ENCODE results near the gene PHAX.
A peak's percentile ranks its signal among the peaks of the same experiment; 100 is the strongest.
"Not testable (repeated sequence)": the region's sequence is repeated elsewhere in the genome, so short reads cannot be mapped to it uniquely, and the experiment has no call there.

PHAX gene, protein sequence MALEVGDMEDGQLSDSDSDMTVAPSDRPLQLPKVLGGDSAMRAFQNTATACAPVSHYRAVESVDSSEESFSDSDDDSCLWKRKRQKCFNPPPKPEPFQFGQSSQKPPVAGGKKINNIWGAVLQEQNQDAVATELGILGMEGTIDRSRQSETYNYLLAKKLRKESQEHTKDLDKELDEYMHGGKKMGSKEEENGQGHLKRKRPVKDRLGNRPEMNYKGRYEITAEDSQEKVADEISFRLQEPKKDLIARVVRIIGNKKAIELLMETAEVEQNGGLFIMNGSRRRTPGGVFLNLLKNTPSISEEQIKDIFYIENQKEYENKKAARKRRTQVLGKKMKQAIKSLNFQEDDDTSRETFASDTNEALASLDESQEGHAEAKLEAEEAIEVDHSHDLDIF
- 20.5 to 32.3 (median 26.8) reads per million in 3 donors for total RNA-seq

DNA sequence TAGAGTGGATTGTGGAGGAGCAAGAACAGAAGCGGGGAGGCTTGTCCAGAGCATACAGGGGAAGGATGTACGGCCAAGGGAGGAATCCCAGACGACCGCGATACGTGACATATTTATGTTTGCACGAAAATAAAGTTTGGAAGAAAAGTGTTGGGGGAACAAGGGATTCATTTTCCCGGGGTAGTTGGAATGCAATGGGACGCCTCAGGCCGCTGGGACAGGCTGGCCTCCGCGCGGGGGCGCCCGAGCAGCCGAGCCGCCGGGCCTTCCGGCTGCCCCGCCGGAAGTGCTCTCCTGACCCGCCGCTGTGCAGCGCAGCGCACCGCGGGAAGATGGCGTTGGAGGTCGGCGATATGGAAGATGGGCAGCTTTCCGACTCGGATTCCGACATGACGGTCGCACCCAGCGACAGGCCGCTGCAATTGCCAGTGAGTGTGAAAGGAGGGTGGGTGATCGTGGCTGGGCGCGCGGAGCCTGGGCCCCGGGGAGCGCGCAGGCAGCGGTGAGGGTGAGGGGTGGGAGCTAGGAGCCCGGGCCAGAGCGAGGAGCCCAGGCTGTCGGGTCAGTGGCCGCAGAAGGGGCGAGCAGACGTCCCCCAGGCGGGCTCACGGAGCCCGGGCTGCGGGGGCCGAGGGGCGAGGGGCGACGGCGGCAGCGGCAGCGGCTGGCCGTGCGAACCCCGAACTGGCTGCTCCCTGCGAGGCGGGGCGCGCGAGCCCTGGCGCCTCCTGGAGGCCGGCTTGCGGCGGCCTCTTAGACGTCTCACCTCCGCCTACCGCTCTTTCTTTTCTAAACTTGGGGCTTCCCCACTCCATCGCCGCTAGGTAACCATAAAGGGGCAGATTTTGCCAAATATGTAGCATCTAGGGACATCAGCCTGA lies at the start of gene PHAX:
PHAX (plus strand) TSS at position 317 of the 881 bp plus-strand sequence; CDS start at position 333, 16 bp downstream.
- H3K27me3 ChIP-seq (replicated peaks; ENCODE audit: control insufficient read depth, insufficient read depth, low read length, poor library complexity, severe bottlenecking): no peaks in the 10 kb centered on the region
- H3K27ac ChIP-seq (ENCODE audit: insufficient read depth, low read length, poor library complexity, severe bottlenecking): peak within 1 kb of the TSS; percentile 85
- no peaks in the 10 kb centered on the region for H3K9me3 ChIP-seq (ENCODE audit: control insufficient read depth, low read length)
- peak; percentile 42 to 55 (median 46) for DNase-seq
- H3K4me3 ChIP-seq (ENCODE audit: insufficient read depth, low read depth, low read length, poor library complexity, severe bottlenecking): peak within 1 kb of the TSS; percentile 89
- peaks cover 17% of the 10 kb centered on the region for H3K36me3 ChIP-seq (ENCODE audit: control insufficient read depth, insufficient read depth, low read length)
- peaks cover 10% of the 10 kb centered on the region for H3K4me1 ChIP-seq (ENCODE audit: control insufficient read depth, insufficient read depth, low read length, poor library complexity, severe bottlenecking)

DNA sequence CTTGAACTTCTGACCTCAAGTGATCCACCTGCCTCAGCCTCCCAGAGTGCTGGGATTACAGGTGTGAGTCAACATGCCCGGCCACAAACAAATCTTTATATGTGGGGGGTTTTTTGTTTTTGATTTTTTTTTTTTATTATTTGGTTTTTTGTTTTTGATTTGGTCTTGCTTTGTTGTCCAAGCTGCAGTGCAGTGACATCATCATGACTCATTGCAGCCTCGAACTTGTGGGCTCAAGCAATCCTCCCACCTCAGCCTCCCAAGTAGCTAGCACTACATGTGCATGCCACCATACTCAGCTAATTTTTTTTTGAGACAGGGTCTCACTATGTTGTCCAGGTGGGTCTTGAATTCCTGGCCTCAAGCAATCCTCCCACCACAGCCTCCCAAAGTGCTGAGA lies 48.1 kb upstream of the PHAX start:
- Histone ChIP-seq H3K4me1 (ENCODE audit: control insufficient read depth, insufficient read depth, low read length, poor library complexity, severe bottlenecking) (no peaks in the 10 kb centered on the region), H3K9me3 (ENCODE audit: control insufficient read depth, low read length) (no peaks in the 10 kb centered on the region), H3K4me3 (ENCODE audit: insufficient read depth, low read depth, low read length, poor library complexity, severe bottlenecking) (no peak overlapping the region), H3K36me3 (ENCODE audit: control insufficient read depth, insufficient read depth, low read length) (no peaks in the 10 kb centered on the region), H3K27me3 (replicated peaks; ENCODE audit: control insufficient read depth, insufficient read depth, low read length, poor library complexity, severe bottlenecking) (no peaks in the 10 kb centered on the region), H3K27ac (ENCODE audit: insufficient read depth, low read length, poor library complexity, severe bottlenecking) (no peak overlapping the region)
- DNase-seq: no peak

DNA sequence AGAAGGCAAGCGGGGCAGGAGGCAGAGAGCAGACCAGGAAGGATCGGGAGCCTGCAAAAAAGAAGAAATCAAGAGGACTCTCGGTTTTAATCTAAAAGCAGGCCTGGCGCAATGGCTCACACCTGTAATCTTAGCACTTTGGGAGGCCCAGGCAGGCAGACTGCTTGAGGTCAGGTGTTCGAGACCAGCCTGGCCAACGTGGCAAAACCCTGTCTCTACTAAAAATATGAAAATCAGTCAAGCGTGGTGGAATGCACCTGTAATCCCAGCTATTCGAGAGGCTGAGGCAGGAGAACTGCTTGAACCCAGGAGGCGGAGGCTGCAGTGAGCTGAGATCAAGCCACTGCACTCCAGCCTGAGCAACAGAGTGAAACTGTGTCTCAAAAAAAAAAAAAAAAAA lies 45.6 kb upstream of the PHAX start:
- not testable (repeated sequence) for DNase-seq; H3K9me3 ChIP-seq (ENCODE audit: control insufficient read depth, low read length); H3K4me3 ChIP-seq (ENCODE audit: insufficient read depth, low read depth, low read length, poor library complexity, severe bottlenecking); H3K4me1 ChIP-seq (ENCODE audit: control insufficient read depth, insufficient read depth, low read length, poor library complexity, severe bottlenecking); H3K36me3 ChIP-seq (ENCODE audit: control insufficient read depth, insufficient read depth, low read length); H3K27me3 ChIP-seq (replicated peaks; ENCODE audit: control insufficient read depth, insufficient read depth, low read length, poor library complexity, severe bottlenecking); H3K27ac ChIP-seq (ENCODE audit: insufficient read depth, low read length, poor library complexity, severe bottlenecking)

DNA sequence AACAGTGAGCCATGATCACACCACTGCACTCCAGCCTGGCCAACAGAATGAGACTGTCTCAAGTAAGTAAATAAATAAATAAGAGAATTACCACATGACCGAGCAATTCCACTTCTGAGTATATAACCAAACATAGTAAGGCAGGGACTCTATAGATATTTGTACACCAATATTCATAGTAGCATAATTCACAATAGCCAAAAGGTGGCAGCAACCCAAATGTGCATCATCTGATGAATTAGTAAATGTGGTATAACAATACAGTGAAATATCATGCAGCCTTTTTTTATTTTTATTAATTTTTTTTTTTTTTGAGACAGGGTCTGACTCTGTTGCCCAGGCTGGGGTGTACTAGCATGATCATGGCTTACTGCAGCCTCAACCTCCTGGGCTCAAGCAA lies 38.8 kb upstream of the PHAX start:
- H3K9me3 ChIP-seq (ENCODE audit: control insufficient read depth, low read length): no peaks in the 10 kb centered on the region
- no peak overlapping the region for H3K27ac ChIP-seq (ENCODE audit: insufficient read depth, low read length, poor library complexity, severe bottlenecking)
- H3K27me3 ChIP-seq (replicated peaks; ENCODE audit: control insufficient read depth, insufficient read depth, low read length, poor library complexity, severe bottlenecking): no peaks in the 10 kb centered on the region
- no peak overlapping the region for H3K4me3 ChIP-seq (ENCODE audit: insufficient read depth, low read depth, low read length, poor library complexity, severe bottlenecking)
- no peaks in the 10 kb centered on the region for H3K4me1 ChIP-seq (ENCODE audit: control insufficient read depth, insufficient read depth, low read length, poor library complexity, severe bottlenecking)
- no peaks in the 10 kb centered on the region for H3K36me3 ChIP-seq (ENCODE audit: control insufficient read depth, insufficient read depth, low read length)
- no peak for DNase-seq

DNA sequence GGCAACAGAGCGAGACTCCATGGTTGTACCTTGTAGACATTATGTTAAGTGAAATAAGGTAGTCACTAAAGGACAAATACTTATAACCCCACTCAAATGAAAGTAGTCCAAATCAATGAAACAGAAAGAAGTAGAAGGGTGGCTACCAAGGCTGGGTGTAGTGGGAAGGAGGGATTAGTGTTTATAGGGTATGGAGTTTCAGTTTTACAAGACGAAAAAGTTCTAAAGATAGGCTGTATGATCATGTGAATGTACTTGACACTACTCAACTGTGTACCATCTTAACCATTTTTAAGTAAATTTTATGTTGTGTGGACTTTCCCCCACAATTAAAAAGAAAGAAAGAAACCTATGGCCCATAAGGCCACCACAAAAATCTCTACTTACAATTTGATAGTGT lies 37.9 kb upstream of the PHAX start:
- no peak for DNase-seq
- H3K4me3 ChIP-seq (ENCODE audit: insufficient read depth, low read depth, low read length, poor library complexity, severe bottlenecking): no peak overlapping the region
- H3K27me3 ChIP-seq (replicated peaks; ENCODE audit: control insufficient read depth, insufficient read depth, low read length, poor library complexity, severe bottlenecking): no peaks in the 10 kb centered on the region
- H3K4me1 ChIP-seq (ENCODE audit: control insufficient read depth, insufficient read depth, low read length, poor library complexity, severe bottlenecking): no peaks in the 10 kb centered on the region
- H3K9me3 ChIP-seq (ENCODE audit: control insufficient read depth, low read length): no peaks in the 10 kb centered on the region
- no peaks in the 10 kb centered on the region for H3K36me3 ChIP-seq (ENCODE audit: control insufficient read depth, insufficient read depth, low read length)
- no peak overlapping the region for H3K27ac ChIP-seq (ENCODE audit: insufficient read depth, low read length, poor library complexity, severe bottlenecking)

DNA sequence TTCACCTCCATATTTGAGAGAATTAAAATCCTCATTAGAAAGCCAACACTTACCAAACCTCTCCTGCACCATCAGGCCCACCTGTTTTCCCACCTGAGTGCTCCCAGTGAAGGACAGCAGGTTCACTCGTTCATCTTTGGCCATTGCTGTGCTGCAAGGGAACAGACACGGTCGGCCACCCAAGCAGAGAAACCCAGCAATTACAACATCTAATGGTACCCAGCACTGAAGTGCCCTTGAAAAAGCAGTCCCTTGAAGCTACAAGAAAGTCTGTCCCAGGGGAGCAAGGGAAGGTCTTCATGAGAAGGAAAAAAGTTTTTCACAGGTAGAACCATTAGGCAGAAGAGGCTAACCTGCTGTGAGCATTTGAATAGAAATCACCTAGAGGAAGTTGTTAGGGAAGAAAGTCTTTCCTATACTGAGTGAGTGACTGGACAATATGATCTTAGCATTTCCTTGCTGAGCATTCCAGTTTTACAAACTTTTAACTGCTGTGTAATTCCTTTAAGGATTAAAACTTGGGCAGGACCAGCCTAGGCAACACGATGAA lies 32.5 kb upstream of the PHAX start:
- Histone ChIP-seq H3K4me1 (ENCODE audit: control insufficient read depth, insufficient read depth, low read length, poor library complexity, severe bottlenecking) (no peaks in the 10 kb centered on the region), H3K36me3 (ENCODE audit: control insufficient read depth, insufficient read depth, low read length) (no peaks in the 10 kb centered on the region), H3K4me3 (ENCODE audit: insufficient read depth, low read depth, low read length, poor library complexity, severe bottlenecking) (no peak overlapping the region), H3K27me3 (replicated peaks; ENCODE audit: control insufficient read depth, insufficient read depth, low read length, poor library complexity, severe bottlenecking) (no peaks in the 10 kb centered on the region), H3K9me3 (ENCODE audit: control insufficient read depth, low read length) (no peaks in the 10 kb centered on the region), H3K27ac (ENCODE audit: insufficient read depth, low read length, poor library complexity, severe bottlenecking) (no peak overlapping the region)
- no peak for DNase-seq

DNA sequence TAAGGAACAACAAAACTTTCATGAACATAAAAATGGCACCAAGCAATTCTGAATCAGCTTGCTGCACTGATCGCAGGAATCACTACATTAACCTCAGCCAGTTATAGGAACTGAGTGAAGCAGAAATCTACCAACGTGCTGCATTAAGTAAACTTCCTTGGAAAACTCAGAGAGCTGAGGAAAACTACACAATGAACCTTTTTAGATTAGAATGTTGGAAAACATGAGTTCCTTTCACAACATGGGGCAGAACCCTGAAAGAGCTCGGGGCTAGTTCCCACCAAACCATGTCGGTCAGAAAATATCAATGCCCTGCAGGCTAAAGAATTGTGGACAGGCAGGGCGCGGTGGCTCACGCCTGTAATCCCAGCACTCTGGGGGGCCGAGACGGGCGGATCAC lies 25.1 kb upstream of the PHAX start:
- Histone ChIP-seq H3K4me3 (ENCODE audit: insufficient read depth, low read depth, low read length, poor library complexity, severe bottlenecking) (no peak overlapping the region), H3K36me3 (ENCODE audit: control insufficient read depth, insufficient read depth, low read length) (no peaks in the 10 kb centered on the region), H3K27ac (ENCODE audit: insufficient read depth, low read length, poor library complexity, severe bottlenecking) (no peak overlapping the region), H3K4me1 (ENCODE audit: control insufficient read depth, insufficient read depth, low read length, poor library complexity, severe bottlenecking) (no peaks in the 10 kb centered on the region), H3K9me3 (ENCODE audit: control insufficient read depth, low read length) (no peaks in the 10 kb centered on the region), H3K27me3 (replicated peaks; ENCODE audit: control insufficient read depth, insufficient read depth, low read length, poor library complexity, severe bottlenecking) (no peaks in the 10 kb centered on the region)
- DNase-seq: no peak

DNA sequence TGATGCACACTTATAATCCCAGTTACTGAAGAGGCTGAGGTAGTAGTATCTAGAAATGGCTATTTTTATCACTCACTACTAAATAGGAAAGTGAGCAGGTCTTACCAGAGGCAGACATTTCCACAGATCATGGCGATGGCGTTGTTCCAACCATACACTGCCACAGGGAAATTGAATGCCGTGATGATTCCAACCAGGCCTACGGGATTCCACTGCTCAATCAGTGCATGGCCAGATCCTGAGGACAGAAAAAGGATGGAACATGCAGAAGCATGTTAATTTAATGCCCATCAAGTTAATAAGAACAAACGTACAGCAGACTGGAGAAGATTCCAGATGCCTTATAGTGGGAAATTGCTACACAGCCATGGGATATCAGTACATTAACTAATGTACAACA lies 23.8 kb upstream of the PHAX start:
- H3K27me3 ChIP-seq (replicated peaks; ENCODE audit: control insufficient read depth, insufficient read depth, low read length, poor library complexity, severe bottlenecking): no peaks in the 10 kb centered on the region
- no peak overlapping the region for H3K4me3 ChIP-seq (ENCODE audit: insufficient read depth, low read depth, low read length, poor library complexity, severe bottlenecking)
- H3K9me3 ChIP-seq (ENCODE audit: control insufficient read depth, low read length): no peaks in the 10 kb centered on the region
- no peak overlapping the region for H3K27ac ChIP-seq (ENCODE audit: insufficient read depth, low read length, poor library complexity, severe bottlenecking)
- no peak for DNase-seq
- no peaks in the 10 kb centered on the region for H3K36me3 ChIP-seq (ENCODE audit: control insufficient read depth, insufficient read depth, low read length)
- H3K4me1 ChIP-seq (ENCODE audit: control insufficient read depth, insufficient read depth, low read length, poor library complexity, severe bottlenecking): no peaks in the 10 kb centered on the region

DNA sequence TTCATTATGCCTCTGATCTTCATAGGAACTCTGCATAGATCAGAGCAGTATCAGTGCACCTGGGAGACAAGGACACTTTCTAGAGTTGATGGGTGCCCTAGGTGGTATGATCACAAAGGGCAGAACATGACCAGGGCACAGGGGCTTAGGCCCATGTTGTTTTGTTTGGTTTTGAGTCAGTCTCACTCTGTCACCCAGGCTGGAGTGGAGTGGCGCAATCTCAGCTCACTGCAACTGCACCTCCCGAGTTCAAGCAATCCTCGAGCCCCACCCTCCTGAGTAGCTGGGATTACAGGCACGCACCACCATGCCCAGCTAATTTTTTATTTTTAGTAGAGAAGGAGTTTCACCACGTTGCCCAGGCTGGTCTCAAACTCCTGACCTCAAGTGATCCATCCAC lies 23.3 kb upstream of the PHAX start:
- Histone ChIP-seq H3K4me3 (ENCODE audit: insufficient read depth, low read depth, low read length, poor library complexity, severe bottlenecking) (no peak overlapping the region), H3K27ac (ENCODE audit: insufficient read depth, low read length, poor library complexity, severe bottlenecking) (no peak overlapping the region), H3K36me3 (ENCODE audit: control insufficient read depth, insufficient read depth, low read length) (no peaks in the 10 kb centered on the region)

DNA sequence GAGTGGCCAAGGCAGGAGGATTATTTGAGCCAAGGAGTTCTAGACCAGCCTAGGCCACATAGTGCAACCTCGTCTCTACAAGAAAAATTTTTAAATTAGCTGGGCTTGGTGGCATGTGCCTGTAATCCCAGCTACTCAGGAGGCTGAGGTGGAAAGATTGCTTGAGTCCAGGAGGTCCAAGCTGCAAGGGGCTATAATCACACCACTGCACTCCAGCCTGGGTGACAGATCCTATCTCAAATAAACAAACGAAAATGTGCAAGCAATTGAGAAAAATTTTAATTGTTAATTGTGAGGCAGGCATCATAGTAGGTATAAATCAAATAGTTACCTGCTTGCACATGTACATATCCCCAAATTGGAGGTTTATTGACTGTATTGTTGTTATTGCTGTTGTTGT lies 21.0 kb upstream of the PHAX start:
- Histone ChIP-seq H3K4me1 (ENCODE audit: control insufficient read depth, insufficient read depth, low read length, poor library complexity, severe bottlenecking) (no peaks in the 10 kb centered on the region), H3K27ac (ENCODE audit: insufficient read depth, low read length, poor library complexity, severe bottlenecking) (no peak overlapping the region), H3K9me3 (ENCODE audit: control insufficient read depth, low read length) (no peaks in the 10 kb centered on the region), H3K27me3 (replicated peaks; ENCODE audit: control insufficient read depth, insufficient read depth, low read length, poor library complexity, severe bottlenecking) (no peaks in the 10 kb centered on the region), H3K36me3 (ENCODE audit: control insufficient read depth, insufficient read depth, low read length) (no peaks in the 10 kb centered on the region), H3K4me3 (ENCODE audit: insufficient read depth, low read depth, low read length, poor library complexity, severe bottlenecking) (no peak overlapping the region)
- DNase-seq: no peak

More for the DNA sequence above, 23.3 kb upstream of the PHAX start:
- no peaks in the 10 kb centered on the region for H3K4me1 ChIP-seq (ENCODE audit: control insufficient read depth, insufficient read depth, low read length, poor library complexity, severe bottlenecking)
- DNase-seq: no peak
- no peaks in the 10 kb centered on the region for H3K27me3 ChIP-seq (replicated peaks; ENCODE audit: control insufficient read depth, insufficient read depth, low read length, poor library complexity, severe bottlenecking)
- no peaks in the 10 kb centered on the region for H3K9me3 ChIP-seq (ENCODE audit: control insufficient read depth, low read length)

All from effector memory CD4-positive, alpha-beta T cell (primary cell).